Mesendoderm (in vitro differentiated cells): Measurements from ENCODE around the gene RAB44.
"Not testable (repeated sequence)": the region's sequence is repeated elsewhere in the genome, so short reads cannot be mapped to it uniquely, and the experiment has no call there.

ENCODE experiments used
- DNase-seq: peaks from one replicate; pipeline ENCODE4 v3.0.0; 2013
- H2AK5ac ChIP-seq: 2 replicates; pipeline ENCODE4 v1.6.1; 2013; ENCODE audit warnings: low read length, inconsistent platforms
- H2BK120ac ChIP-seq: 2 replicates; pipeline ENCODE4 v1.6.1; 2013; ENCODE audit warnings: low read depth, mild to moderate bottlenecking, low read length, moderate library complexity, mixed read lengths
- H2BK15ac ChIP-seq: replicated peaks from 2 replicates; pipeline ENCODE4 v1.6.1; 2013; ENCODE audit warnings: low read depth, mild to moderate bottlenecking, moderate library complexity
- H2BK5ac ChIP-seq: 2 replicates; pipeline ENCODE4 v1.6.1; 2013; ENCODE audit warnings: low read length, inconsistent platforms
- H3K18ac ChIP-seq: 2 replicates; pipeline ENCODE4 v1.6.1; 2013; ENCODE audit warnings: mild to moderate bottlenecking, low read length, mixed read lengths
- H3K23ac ChIP-seq: one replicate; pipeline ENCODE4 v1.6.1; 2013; ENCODE audit warnings: low read length
- H3K27ac ChIP-seq: 2 replicates; pipeline ENCODE4 v1.5.1; 2013; ENCODE audit warnings: low read depth, mild to moderate bottlenecking, inconsistent platforms, low read length, moderate library complexity
- H3K27me3 ChIP-seq: 2 replicates; pipeline ENCODE4 v1.6.1; 2013; ENCODE audit warnings: low read length, control low read depth, mild to moderate bottlenecking, inconsistent platforms; ENCODE audit not compliant: insufficient read depth, poor library complexity
- H3K36me3 ChIP-seq: 2 replicates; pipeline ENCODE4 v1.6.1; 2013; ENCODE audit warnings: low read length, inconsistent platforms; ENCODE audit not compliant: control insufficient read depth, insufficient read depth
- H3K4ac ChIP-seq: one replicate; pipeline ENCODE4 v1.6.1; 2013; ENCODE audit warnings: low read depth, mild to moderate bottlenecking, low read length, moderate library complexity
- H3K4me1 ChIP-seq: 2 replicates; pipeline ENCODE4 v1.6.1; 2013; ENCODE audit warnings: low read depth, low read length, inconsistent platforms; ENCODE audit not compliant: control insufficient read depth
- H3K4me2 ChIP-seq: 2 replicates; pipeline ENCODE4 v1.6.1; 2013; ENCODE audit warnings: low read length
- H3K4me3 ChIP-seq: 2 replicates; pipeline ENCODE4 v1.5.1; 2013; ENCODE audit warnings: mild to moderate bottlenecking, low read length
- H3K56ac ChIP-seq: one replicate; pipeline ENCODE4 v1.6.1; 2013; ENCODE audit warnings: low read length
- H3K79me1 ChIP-seq: 2 replicates; pipeline ENCODE4 v1.6.1; 2013; ENCODE audit warnings: low read length, inconsistent platforms
- H3K79me2 ChIP-seq: 2 replicates; pipeline ENCODE4 v1.6.1; 2013; ENCODE audit warnings: mild to moderate bottlenecking, low read length; ENCODE audit not compliant: control insufficient read depth, insufficient read depth
- H3K9ac ChIP-seq: 2 replicates; pipeline ENCODE4 v1.6.1; 2013; ENCODE audit warnings: low read length, inconsistent platforms
- H4K5ac ChIP-seq: one replicate; pipeline ENCODE4 v1.6.1; 2013; ENCODE audit warnings: low read length
- H4K8ac ChIP-seq: one replicate; pipeline ENCODE4 v1.6.1; 2013; ENCODE audit warnings: low read depth, mild to moderate bottlenecking, control low read depth, low read length, moderate library complexity
- WGBS: extraction: QIAGEN DNeasy Blood & Tissue Kit; methylation state at CpG from one replicate; pipeline ENCODE4 v1.1.7; 2013; ENCODE audit warnings: low lambda C conversion rate, missing lambda C conversion rate; ENCODE audit not compliant: insufficient coverage; ENCODE audit errors: extremely low coverage; 5-methylcytosine and 5-hydroxymethylcytosine counted together

Gene RAB44

DNA sequence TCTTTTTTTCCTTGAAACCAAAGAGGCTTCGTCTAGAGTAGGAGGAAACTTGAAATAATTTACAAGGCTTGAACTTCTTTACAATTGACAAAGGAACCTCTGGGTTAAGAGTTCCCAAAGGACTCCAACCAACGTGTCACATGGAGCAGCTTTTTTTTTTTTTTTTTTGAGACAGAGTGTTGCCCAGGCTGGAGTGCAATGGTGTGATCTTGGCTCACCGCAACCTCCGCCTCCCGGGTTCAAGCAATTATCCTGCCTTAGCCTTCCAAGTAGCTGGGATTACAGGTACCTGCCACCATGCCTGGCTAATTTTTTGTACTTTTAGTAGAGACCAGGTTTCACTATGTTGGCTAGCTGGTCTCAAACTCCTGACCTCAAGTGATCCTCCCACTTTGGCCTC, 43.2 kb upstream of the RAB44 start:
- H3K23ac ChIP-seq, H3K18ac ChIP-seq, H3K27me3 ChIP-seq, H2BK5ac ChIP-seq, H4K8ac ChIP-seq, H2BK15ac ChIP-seq, H3K9ac ChIP-seq, H3K4me2 ChIP-seq, H2BK120ac ChIP-seq, H3K36me3 ChIP-seq, H3K56ac ChIP-seq, H3K79me1 ChIP-seq, H3K27ac ChIP-seq, DNase-seq, H3K79me2 ChIP-seq, H3K4me3 ChIP-seq, H4K5ac ChIP-seq, H3K4me1 ChIP-seq, H3K4ac ChIP-seq, H2AK5ac ChIP-seq: not testable (repeated sequence)
- no CpG with 5 or more reads among the region's 5 CpGs for WGBS

- Histone ChIP-seq H3K56ac (no peak overlapping the region), H3K36me3 (no peaks in the 10 kb centered on the region), H3K23ac (no peak overlapping the region), H2BK15ac (no peak overlapping the region), H3K4ac (no peak overlapping the region), H3K18ac (no peak overlapping the region), H2BK120ac (no peak overlapping the region), H3K4me3 (no peak overlapping the region), H3K4me1 (no peaks in the 10 kb centered on the region), H2AK5ac (no peak overlapping the region), H3K4me2 (no peak overlapping the region), H3K27me3 (no peaks in the 10 kb centered on the region), H2BK5ac (no peak overlapping the region), H3K79me2 (no peaks in the 10 kb centered on the region), H4K8ac (no peak overlapping the region), H3K79me1 (no peaks in the 10 kb centered on the region), H4K5ac (no peak overlapping the region), H3K9ac (no peak overlapping the region), H3K27ac (no peak overlapping the region)
- DNase-seq, result no peak
- no CpG with 5 or more reads among the region's 6 CpGs for WGBS
Measured at GRCh38 chr6:36655085-36655724, 42.4 kb upstream of the RAB44 start.

DNA sequence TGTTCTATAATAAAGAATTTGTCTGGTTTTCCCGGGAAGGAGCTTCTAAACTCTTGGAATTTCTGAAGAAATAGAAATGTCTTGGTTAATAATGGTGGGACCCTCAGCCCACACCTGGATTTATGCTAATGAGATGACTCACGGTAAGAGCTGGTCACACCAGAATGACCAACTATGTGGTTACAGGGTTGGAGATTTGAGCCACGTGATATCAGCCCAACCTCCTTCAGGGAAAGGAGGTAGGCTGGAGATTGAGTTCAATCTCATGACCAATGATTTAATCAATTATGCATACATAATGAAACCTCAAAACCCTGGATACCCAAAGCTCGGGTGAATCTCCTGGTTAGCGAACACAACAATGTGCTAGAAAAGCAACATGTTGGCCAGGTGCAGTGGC, 41.2 kb upstream of the RAB44 start:
- no peak overlapping the region for H3K27ac ChIP-seq
- H3K36me3 ChIP-seq, result no peaks in the 10 kb centered on the region
- no peak overlapping the region for H3K9ac ChIP-seq
- no peak overlapping the region for H3K18ac ChIP-seq
- H3K27me3 ChIP-seq, result no peaks in the 10 kb centered on the region
- H2BK5ac ChIP-seq, result no peak overlapping the region
- H3K4me1 ChIP-seq, result peaks cover 3% of the 10 kb centered on the region
- H3K4me2 ChIP-seq, result no peak overlapping the region
- H2AK5ac ChIP-seq, result no peak overlapping the region
- no peak overlapping the region for H4K5ac ChIP-seq
- H3K56ac ChIP-seq, result no peak overlapping the region
- H3K79me2 ChIP-seq, result no peaks in the 10 kb centered on the region
- H3K23ac ChIP-seq, result no peak overlapping the region
- H3K79me1 ChIP-seq, result no peaks in the 10 kb centered on the region
- no peak overlapping the region for H2BK15ac ChIP-seq
- no peak overlapping the region for H4K8ac ChIP-seq
- WGBS, result no CpG with 5 or more reads among the region's 5 CpGs
- H3K4me3 ChIP-seq, result no peak overlapping the region
- DNase-seq, result peak; percentile 54
- no peak overlapping the region for H2BK120ac ChIP-seq
- H3K4ac ChIP-seq, result no peak overlapping the region

GRCh38 chr6:36657271-36657670, 40.4 kb upstream of the RAB44 start:
- Histone ChIP-seq H3K79me1 (no peaks in the 10 kb centered on the region), H2BK5ac (no peak overlapping the region), H3K4ac (no peak overlapping the region), H3K4me1 (peaks cover 3% of the 10 kb centered on the region), H3K36me3 (no peaks in the 10 kb centered on the region), H3K9ac (no peak overlapping the region), H3K23ac (no peak overlapping the region), H3K4me2 (no peak overlapping the region), H4K5ac (no peak overlapping the region), H2BK15ac (no peak overlapping the region), H3K27ac (no peak overlapping the region), H3K4me3 (no peak overlapping the region), H3K56ac (no peak overlapping the region), H4K8ac (no peak overlapping the region), H2BK120ac (no peak overlapping the region), H3K79me2 (no peaks in the 10 kb centered on the region), H3K18ac (no peak overlapping the region), H3K27me3 (no peaks in the 10 kb centered on the region), H2AK5ac (no peak overlapping the region)
- no CpG with 5 or more reads among the region's 1 CpG for WGBS
- no peak for DNase-seq

- WGBS, result no CpG with 5 or more reads among the region's 1 CpG
- no peak overlapping the region for H4K5ac ChIP-seq
- no peaks in the 10 kb centered on the region for H3K27me3 ChIP-seq
- H3K23ac ChIP-seq, result no peak overlapping the region
- no peak overlapping the region for H3K4me3 ChIP-seq
- no peak overlapping the region for H3K27ac ChIP-seq
- no peaks in the 10 kb centered on the region for H3K36me3 ChIP-seq
- no peak overlapping the region for H3K18ac ChIP-seq
- H3K4me1 ChIP-seq, result peaks cover 3% of the 10 kb centered on the region
- no peak overlapping the region for H3K4me2 ChIP-seq
- no peak overlapping the region for H3K9ac ChIP-seq
- no peak overlapping the region for H3K4ac ChIP-seq
- DNase-seq, result no peak
- H2BK15ac ChIP-seq, result no peak overlapping the region
- no peaks in the 10 kb centered on the region for H3K79me2 ChIP-seq
- no peak overlapping the region for H4K8ac ChIP-seq
- H2BK120ac ChIP-seq, result no peak overlapping the region
- H2AK5ac ChIP-seq, result no peak overlapping the region
- no peak overlapping the region for H2BK5ac ChIP-seq
- no peak overlapping the region for H3K56ac ChIP-seq
- H3K79me1 ChIP-seq, result no peaks in the 10 kb centered on the region
Measured at GRCh38 chr6:36657942-36658544, 39.6 kb upstream of the RAB44 start.

- Histone ChIP-seq H3K27ac (no peak overlapping the region), H3K56ac (no peak overlapping the region), H3K23ac (no peak overlapping the region), H4K5ac (no peak overlapping the region), H3K4me3 (no peak overlapping the region), H2BK15ac (no peak overlapping the region), H2AK5ac (no peak overlapping the region), H3K79me1 (no peaks in the 10 kb centered on the region), H3K9ac (no peak overlapping the region), H2BK120ac (no peak overlapping the region), H3K18ac (no peak overlapping the region), H3K79me2 (no peaks in the 10 kb centered on the region), H3K4me2 (no peak overlapping the region), H4K8ac (no peak overlapping the region), H3K4ac (no peak overlapping the region), H3K27me3 (no peaks in the 10 kb centered on the region), H3K4me1 (peaks cover 3% of the 10 kb centered on the region), H2BK5ac (no peak overlapping the region), H3K36me3 (no peaks in the 10 kb centered on the region)
- DNase-seq, result no peak
- WGBS, result no CpG with 5 or more reads among the region's 1 CpG
Measured at GRCh38 chr6:36659271-36659670, 38.4 kb upstream of the RAB44 start.
